Hematopoietic multipotent progenitor cell treated with erythropoietin and hydrocortisone succinate and interleukin-3 and kit ligand, for 8 days (in vitro differentiated cells): ENCODE results near the gene CHRM1.

Experiments used
- DNase-seq: peaks from one replicate; pipeline ENCODE4 v3.0.0-alpha.2; 2015

CHRM1 gene

DNA sequence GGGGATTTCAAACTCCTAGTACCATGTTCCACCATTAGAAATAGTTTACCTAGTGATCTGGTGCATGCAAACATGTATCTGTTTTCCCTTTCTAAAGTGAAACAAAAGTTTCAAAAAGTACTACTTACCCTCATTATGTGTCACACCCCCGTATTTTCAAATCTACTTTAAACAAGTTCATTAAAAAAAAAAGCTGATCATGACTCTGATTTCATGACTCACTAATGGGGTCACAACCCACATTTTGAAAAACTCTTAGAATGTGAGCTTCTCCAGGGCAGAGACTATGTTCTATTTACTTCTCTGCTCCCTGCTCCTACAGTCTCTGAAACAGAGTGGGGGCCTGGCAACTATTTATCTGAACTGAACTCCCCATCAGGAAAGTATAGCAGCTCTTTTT lies 18.2 kb downstream of the CHRM1 start:
- no peak for DNase-seq

DNA sequence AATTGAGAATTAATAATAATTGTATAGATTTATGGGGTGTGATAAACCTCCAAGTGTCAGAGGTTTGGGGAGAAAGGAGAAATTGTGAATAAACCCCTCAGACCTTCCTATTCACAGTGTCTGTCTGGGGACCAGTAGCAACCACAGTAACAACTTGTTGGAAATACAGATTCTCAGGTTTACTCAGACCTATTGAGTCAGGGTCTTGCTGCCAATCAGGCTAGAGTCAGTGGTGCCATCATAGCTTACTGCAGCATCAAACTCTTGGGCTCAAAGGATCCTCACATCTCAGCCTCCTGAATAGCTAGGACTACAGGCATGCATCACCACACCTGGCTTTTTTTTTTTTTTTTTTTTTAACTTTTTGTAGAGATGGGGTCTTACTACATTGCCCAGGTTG lies 23.1 kb downstream of the CHRM1 start:
- no peak for DNase-seq

DNA sequence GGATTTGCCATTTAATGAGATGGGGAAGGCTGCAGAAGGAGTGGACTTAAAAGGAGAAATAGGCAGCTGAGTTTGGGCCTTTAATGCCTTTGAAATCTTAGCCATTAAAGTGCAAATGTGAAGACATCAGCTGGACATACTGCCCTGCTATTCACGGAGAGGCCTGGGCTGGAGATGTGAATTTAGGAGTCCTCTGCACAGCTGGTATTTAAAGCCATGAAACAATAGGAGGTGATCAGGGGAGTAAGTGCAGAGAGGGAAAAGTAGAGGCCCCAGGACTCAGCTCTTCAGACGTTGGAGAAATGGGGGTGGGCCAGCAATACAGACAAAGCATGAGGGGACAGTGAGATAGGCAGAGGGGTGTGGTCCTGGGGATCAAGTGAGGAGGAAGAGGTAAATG lies 23.9 kb downstream of the CHRM1 start:
- DNase-seq = no peak

DNA sequence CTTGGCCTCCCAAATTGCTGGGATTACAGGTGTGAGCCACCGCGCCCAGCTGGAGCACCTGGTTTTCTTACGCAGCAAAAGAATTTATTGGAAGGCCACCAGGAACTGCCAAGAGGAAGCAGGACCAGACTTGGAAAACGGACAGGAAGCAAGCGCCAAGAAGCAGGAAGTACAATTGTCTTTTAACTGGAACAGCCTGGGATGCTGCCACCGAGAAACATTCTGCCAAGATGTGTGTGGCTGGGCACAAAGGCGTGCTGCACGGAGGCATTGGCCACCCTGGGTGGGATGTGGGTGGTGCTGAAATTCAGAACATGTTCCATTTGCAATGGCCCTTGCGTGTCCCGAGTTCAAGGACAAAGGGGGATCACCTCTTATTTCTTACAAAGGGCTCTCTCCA lies 25.1 kb downstream of the CHRM1 start:
- DNase-seq = no peak

DNA sequence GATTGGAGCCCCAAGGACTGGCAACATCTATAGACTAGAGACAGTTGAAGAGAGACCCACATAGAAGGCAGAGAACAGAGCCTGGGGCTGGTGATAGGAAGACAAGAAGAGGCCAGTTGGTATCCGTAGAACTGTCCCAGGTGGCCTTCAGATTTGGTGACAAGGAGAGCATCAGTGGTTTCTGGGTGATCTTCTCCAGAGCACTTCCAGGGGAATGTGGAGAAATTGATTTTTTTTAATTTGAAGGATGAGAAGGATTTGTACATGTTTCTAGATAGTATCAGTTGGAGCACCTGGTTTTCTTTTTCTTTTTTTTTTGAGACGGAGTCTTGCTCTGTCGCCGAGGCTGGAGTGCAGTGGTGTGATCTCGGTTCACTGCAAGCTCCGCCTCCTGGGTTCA lies 25.7 kb downstream of the CHRM1 start:
- DNase-seq = no peak

DNA sequence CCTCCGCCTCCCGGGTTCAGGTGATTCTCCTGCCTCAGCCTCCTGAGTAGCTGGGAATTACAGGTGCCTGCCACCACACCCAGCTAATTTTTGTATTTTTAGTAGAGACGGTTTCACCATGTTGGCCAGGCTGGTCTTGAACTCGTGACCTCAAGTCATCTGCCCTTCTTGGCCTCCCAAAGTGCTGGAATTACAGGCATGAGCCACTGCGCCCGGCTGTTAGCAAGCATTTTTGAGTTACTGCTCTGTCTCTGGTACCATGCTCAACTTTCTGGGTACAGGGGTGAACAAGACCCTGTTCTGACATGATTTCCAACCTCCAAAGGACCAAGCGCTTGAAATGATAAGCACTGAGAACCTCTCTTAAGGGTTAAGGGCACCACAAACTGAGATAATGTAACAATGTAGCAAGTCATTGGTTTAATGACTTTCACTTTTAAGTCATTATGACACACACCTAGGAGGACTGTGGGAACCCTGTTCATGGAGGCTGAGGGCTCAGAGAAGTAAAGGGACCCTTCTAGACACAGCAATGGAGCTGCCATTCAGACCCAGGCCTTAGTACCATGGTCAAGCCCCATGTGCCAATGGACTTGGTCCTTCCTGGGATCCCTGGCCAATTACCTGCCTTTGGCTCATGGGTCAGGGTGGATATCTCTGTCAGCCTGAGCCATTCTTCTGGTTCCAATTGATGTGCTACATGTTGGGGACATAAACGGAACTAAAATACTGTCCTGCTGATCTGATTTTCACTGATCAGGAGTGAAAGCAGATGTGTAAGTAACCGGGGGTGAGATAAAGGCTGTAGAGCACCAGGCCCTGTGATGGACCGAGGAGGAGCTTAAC lies 28.9 kb downstream of the CHRM1 start:
- DNase-seq = peak; percentile 40

DNA sequence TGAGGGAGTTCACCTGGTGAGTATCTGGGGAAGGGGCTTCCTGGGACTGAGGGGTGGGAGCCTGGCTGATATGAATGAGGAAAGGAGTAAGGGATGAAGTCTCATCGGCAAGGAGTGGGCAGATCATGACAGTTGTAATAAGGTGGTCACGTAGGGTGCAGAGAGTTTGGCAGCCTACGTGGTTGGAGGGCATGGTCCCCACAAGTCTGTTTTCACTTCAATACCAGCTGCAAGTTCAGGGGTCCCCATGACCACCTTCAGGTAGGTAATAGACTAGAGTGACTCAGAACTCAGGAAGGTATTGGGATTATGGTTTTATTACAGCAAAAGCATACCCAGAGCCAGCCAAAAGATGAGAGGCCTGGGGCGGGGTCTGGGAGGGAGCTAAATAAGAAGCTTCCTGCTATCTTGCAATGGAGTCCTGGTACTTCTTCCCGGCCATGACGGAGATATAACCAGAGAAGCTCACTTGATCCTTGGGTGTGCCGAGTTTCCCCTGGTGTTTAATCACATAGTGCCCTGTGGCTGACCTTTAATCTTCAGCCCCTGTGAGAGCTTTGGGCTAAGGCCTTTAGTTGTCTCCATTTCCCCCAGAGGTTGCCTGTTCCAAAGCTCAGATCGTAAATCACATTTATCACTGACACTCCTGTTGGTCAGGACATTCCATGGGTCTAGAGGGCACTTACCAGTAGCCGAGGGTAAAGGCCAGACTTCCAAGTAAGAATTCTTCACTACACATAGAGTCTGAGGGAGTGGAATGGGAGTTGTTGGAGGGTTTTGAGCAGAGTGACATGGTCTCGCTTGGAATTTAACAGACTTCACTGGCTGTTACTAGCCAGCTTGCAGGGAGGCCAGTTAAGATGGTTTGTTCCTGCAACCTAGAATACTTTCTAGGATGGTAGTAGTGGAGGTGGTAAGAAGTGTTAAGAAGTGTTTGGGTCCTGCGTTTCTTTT lies 31.4 kb downstream of the CHRM1 start:
- peak; percentile 45 for DNase-seq

DNA sequence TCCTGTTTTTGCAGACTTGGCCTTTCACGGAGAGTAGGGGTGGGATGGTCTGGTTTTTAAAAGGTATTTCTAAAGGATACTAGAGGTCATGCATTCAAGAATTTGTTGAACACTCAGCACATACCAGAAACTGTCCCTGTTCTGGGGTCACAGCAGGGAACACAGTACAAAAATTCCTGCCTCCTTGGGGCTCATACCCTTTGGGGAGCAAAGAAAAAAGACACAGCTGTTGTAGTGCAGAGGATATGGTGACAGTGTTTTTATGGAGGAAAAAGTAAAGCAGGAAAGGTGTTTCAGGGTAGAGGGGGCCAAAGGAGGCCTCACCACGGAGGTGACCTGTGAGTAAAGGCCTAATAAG lies 32.1 kb downstream of the CHRM1 start:
- no peak for DNase-seq

DNA sequence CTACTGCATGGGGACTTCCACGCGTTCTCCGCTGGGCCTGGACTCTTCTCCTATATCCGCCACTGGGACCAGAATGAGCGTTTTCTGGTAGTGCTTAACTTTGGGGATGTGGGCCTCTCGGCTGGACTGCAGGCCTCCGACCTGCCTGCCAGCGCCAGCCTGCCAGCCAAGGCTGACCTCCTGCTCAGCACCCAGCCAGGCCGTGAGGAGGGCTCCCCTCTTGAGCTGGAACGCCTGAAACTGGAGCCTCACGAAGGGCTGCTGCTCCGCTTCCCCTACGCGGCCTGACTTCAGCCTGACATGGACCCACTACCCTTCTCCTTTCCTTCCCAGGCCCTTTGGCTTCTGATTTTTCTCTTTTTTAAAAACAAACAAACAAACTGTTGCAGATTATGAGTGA lies 32.8 kb downstream of the CHRM1 start:
- no peak for DNase-seq

DNA sequence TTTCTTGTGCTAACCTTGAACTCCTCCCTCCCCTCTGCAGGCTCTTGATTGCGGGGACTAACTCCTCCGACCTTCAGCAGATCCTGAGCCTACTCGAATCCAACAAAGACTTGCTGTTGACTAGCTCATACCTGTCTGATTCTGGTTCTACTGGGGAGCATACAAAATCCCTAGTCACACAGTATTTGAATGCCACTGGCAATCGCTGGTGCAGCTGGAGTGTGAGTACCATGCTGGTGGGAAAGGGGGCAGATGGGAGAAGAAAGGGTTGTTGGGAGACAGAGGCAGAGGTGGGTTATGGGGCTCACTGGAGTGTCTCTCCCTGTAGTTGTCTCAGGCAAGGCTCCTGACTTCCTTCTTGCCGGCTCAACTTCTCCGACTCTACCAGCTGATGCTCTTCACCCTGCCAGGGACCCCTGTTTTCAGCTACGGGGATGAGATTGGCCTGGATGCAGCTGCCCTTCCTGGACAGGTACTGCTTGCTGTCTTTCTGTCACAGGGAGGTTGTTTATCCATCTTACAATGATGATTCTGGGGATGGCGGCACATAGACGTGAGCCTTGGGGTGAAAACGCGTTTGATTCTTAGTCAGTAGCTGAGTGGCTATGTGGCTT lies 35.9 kb downstream of the CHRM1 start:
- no peak for DNase-seq

DNA sequence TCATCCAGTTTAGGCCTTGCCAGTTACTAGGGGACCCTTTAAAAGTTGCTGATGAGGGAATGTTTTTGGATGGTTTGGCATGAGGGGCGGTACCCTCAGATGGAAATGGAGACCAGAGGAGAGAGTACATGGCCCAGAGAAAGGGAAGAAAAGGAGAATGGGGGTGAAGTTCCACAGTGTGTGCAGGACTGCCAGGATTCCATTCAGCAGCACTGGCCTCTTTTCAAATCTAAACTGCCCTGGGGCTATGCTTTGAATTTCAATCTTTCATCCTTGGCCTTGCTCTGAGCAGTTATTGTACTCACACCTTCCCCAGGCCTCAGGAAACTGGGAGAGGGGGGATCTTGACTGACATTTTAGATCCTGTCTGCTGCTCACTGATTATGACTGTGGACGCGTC lies 37.5 kb downstream of the CHRM1 start:
- no peak for DNase-seq

DNA sequence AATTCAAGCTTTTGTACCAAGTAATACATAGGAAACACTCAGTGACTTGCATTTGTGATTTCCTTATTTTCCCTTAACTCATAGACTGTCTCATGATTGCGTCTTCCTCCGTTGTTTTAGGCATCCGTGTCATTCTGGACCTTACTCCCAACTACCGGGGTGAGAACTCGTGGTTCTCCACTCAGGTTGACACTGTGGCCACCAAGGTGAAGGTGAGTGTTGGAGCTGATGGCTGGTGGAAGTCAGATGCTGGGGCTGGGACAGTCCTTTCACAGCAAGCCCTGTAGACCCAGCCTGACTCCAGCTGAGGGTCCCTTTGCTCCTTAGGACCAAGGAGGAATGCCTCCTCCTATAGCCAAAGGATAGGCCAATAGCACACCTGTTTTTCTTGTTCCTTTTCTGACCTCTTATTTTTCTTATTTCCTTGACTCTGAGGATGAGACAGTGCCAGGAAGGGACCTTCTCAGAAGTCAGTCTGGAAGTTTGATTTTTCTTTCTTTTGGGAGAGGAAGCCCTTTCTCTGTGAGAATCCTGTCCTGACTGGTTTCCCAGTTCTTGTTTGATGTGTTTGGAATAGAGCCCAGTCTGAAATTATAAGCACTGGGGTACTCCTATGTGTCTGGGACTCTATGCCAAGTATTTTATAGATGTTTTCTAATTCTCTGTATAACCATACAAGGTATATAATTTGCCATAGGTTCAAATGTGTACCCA lies 38.2 kb downstream of the CHRM1 start:
- no peak for DNase-seq

DNA sequence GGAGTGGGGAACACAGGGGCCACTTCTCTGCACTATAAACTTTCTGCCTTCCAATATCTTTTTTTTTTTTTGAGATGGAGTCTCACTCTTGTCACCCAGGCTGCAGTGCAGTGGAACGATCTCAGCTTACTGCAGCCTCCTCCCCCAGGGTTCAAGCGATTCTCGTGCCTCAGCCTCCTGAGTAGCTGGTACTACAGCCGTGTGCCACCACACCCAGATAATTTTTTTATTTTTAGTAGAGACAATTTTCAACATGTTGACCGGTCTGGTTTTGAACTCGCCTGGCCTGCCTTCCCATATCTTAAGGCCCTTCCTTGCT lies 38.8 kb downstream of the CHRM1 start:
- DNase-seq = peak; percentile 54

DNA sequence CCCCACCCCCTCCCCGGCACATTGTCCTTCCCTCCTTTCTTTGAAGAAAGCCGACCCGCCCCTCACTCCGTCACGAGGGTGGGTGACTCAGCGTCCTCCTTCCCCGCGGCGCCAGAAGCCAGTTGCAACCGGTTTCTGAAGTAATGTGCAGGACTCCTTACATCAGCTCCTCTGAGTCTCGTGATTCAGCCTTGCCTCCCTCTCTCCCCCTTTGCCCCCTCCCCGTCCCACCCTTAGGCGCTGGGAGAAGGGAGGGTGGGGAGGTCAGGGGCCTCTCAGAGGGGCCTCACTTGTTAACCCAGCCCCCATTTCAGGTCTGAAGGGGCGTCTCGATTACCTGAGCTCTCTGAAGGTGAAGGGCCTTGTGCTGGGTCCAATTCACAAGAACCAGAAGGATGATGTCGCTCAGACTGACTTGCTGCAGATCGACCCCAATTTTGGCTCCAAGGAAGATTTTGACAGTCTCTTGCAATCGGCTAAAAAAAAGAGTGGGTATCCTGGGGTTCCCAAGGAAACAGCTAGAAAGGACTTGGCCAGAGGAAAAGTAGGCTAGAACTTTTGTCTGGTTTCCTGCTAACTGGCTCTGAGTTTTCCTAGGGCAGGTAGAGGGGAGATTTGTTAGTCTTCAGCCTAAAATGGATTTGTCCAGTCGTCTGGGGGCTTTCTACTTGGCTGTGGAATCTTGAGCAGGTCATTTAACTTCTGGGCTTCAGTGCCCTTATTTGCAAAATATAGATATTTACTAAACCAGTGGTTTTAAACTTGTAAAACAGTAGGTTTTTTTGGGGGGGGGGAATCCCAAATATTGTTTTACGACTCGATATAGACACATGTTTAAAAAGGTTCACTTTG lies 39.4 kb downstream of the CHRM1 start:
- peak; percentile 97 for DNase-seq

DNA sequence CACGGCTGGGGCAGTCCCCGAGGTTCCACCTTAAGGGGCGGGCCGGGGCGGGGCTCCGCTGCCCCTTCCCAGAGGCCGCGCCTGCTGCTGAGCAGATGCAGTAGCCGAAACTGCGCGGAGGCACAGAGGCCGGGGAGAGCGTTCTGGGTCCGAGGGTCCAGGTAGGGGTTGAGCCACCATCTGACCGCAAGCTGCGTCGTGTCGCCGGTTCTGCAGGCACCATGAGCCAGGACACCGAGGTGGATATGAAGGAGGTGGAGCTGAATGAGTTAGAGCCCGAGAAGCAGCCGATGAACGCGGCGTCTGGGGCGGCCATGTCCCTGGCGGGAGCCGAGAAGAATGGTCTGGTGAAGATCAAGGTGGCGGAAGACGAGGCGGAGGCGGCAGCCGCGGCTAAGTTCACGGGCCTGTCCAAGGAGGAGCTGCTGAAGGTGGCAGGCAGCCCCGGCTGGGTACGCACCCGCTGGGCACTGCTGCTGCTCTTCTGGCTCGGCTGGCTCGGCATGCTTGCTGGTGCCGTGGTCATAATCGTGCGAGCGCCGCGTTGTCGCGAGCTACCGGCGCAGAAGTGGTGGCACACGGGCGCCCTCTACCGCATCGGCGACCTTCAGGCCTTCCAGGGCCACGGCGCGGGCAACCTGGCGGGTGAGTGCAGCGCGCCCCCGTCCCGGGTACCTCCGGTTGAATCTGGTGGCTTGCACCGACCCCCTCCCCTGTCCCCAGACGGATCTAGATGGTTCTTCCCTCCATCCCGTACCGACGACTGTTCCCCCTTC lies 40.2 kb downstream of the CHRM1 start, which contains the start of gene SLC3A2:
SLC3A2 (plus strand) TSS at position 94 of the 776 bp plus-strand sequence; CDS start at position 222, 128 bp downstream.
- peak; percentile 91 for DNase-seq

DNA sequence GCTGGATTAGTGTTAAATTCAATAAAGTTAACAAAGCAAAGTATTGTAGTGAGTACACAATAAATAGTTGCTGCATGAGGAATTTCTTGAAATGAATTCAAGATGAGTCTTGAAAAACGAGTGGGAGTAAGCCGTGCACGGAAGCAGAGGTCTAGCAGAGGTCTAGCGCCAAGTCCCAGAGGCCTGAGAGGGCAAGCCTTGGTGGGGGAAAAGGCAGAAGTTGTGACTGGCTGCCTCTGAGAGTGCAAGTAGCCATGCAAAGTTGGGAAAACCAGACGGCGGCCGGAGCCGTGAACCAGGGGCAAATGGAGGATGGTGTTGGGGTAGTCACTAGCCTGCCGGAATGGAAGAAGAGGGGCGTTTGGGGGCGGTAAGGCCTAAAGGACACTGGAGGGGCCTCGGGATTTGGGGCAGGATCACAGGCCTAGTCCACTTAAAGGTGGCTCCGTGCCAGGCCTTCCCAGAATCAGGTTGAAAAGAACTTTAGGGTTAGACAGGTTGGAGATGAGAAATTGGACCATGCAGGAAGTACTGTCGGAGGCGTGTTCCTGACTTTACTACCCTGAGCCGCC lies 40.8 kb downstream of the CHRM1 start:
- peak; percentile 57 for DNase-seq

DNA sequence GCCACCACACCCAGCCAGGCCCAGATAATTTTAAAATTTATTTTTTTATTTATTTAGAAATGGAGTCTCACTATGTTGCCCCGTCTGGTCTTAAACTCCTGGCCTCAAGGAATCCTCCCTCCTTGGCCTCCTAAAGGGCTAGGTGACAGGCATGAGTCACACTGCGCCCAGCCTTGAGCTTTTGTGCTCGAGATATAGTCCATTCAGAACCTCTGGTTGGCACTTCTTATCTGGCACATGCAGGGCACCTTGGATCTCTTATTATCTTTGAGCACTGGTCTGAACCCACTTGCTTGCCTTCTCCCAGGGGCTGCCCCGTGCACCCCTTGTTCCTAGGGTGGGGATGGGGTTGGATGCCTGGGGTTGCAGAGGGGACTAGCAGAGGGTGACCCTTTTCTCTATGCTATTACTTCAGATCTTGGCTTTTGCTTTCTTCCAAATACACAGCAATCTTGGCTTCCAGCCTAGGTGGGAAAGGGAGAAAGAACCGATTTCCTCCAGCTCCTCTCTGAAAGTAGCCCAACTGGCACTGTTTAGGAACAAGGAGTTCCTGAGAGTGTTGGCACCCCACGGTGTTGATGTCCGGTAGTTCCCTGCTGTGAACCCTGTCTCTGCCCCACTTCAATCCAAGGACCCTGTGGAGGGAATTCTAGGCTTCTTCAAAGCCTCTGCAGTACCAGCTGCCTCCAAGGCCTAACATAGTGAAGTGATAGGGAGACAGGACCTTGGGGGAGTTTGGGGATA lies 41.8 kb downstream of the CHRM1 start:
- peak; percentile 97 for DNase-seq

DNA sequence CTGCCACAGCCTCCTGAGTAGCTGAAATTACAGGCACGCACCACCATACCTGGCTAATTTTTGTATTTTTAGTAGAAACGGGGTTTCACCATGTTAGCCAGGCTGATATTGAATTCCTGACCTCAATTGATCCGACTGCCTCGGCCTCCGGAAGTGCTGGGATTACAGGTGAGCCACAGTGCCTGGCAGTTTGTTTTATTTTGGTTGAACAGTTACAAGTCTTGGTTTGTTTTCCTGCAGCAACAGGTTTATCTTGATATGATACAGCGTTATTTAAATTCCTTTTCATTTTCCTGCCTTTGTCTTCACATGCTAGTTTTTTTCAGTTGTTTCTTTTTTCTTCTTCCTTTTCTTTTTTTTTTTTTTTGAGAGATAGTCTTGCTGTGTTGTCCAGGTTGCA lies 44.5 kb downstream of the CHRM1 start:
- DNase-seq = no peak

DNA sequence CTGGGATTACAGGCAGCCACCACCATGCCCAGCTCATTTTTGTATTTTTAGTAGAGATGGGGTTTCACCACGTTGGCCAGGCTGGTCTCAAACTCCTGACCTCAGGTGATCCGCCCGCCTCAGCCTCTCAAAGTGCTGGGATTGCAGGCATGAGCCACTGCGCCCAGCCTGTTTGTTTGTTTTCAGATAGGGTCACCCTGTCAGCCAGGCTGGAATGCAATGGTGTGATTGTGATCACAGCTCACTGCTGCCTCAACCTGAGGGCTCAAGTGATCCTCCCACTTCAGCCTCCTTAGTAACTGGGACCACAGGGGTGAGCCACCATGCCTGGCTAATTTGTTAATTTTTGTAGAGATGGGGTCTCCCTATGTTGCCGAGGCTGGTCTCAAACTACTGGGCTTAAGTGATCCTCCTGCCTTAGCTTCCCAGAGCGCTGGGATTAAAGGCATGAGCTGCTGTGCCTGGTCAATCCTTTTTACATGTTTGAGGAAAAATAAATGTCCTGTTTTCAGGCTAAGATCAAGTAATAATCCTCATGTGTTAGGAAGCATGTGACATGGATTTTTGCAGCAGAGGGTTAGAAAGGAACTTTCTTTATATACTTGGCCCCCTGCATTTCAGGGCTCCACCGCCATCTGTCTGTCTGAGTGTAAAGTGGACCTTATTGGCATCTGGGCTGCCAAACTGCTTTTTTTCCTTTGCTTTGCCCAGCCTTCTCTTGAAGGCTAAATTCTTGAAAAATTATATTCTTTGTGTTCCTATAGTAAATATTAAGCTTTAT lies 45.3 kb downstream of the CHRM1 start:
- DNase-seq = no peak
